AG04449 (cell line): Measurements from ENCODE around the gene DNAH17.

Experiments
- CTCF ChIA-PET: fragments of 350-600 bp; formaldehyde crosslinking; extraction: SDS; loops from one replicate; lab custom pipeline; 2021; ENCODE audit warnings: antibody characterized with exemption; lab: Yijun Ruan, JAX
- POLR2A ChIA-PET: fragments of 400-600, 350-600 bp; formaldehyde crosslinking; extraction: SDS; loops from one replicate; lab custom pipeline; 2020; ENCODE audit warnings: antibody characterized with exemption, inconsistent platforms; lab: Yijun Ruan, JAX
- DNase-seq: peaks from one replicate; pipeline ENCODE4 v3.0.0-alpha.2; 2010; ENCODE audit warnings: low read depth, low spot score
- H3K4me3 ChIP-seq: 2 replicates; pipeline ENCODE4 v1.5.1; 2011; ENCODE audit warnings: low read depth, mild to moderate bottlenecking, control low read depth, low read length
- TF ChIP-seq, protein P1 (sequence below): IDR thresholded peaks from one replicate; pipeline ENCODE4 v1.5.1; 2011; ENCODE audit warnings: mild to moderate bottlenecking, moderate library complexity, low read length, control low read depth, inconsistent platforms; ENCODE audit not compliant: insufficient read depth; ENCODE audit errors: missing control alignments

The DNAH17 gene

DNA sequence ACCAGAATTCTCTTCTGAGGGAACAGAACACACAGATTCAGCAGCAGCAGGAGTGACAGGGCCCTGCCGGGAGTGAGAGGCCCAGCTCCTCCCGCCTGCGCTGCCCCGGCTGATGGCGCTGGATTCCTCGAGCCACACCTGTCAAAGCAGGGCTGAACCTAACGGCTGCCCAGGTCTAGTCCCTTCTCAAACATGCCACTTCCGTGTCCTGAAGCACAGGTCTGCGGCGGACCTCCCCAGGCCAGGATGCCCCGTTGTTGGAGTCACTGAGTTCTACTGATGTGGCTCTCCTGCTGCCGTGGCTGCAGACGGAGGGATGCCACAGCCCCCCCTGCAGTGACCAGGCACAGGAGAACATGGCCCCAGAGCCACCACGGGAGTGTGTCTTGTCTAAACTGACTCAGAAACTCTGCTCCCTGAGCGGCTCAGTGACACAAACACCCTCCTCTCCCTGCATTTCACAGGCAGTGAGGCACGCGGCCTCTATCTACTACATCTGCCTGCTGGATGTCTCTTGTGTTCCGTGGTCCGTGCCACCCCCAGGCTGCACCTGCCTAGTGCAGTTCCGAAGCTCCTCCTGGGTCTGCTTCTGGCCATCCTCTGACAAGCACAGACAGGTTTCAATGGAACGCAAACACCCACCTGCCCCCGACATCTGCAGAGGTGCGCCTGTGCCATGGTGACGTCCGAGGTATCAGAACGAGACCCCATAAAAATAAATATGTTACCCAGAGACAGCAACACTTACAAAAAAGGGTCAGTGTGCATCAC, 44.7 kb upstream of the DNAH17 start:
- no peak for DNase-seq
- TF ChIP-seq, protein P1, sequence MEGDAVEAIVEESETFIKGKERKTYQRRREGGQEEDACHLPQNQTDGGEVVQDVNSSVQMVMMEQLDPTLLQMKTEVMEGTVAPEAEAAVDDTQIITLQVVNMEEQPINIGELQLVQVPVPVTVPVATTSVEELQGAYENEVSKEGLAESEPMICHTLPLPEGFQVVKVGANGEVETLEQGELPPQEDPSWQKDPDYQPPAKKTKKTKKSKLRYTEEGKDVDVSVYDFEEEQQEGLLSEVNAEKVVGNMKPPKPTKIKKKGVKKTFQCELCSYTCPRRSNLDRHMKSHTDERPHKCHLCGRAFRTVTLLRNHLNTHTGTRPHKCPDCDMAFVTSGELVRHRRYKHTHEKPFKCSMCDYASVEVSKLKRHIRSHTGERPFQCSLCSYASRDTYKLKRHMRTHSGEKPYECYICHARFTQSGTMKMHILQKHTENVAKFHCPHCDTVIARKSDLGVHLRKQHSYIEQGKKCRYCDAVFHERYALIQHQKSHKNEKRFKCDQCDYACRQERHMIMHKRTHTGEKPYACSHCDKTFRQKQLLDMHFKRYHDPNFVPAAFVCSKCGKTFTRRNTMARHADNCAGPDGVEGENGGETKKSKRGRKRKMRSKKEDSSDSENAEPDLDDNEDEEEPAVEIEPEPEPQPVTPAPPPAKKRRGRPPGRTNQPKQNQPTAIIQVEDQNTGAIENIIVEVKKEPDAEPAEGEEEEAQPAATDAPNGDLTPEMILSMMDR: no peak
- POLR2A ChIA-PET: interaction anchor here (0.6 kb wide), 1 partner anchor 31 kb away, joined by 3 read pairs; no protein-coding TSS in a partner anchor
- no peak overlapping the region for H3K4me3 ChIP-seq
- CTCF ChIA-PET: no interaction called here

DNA sequence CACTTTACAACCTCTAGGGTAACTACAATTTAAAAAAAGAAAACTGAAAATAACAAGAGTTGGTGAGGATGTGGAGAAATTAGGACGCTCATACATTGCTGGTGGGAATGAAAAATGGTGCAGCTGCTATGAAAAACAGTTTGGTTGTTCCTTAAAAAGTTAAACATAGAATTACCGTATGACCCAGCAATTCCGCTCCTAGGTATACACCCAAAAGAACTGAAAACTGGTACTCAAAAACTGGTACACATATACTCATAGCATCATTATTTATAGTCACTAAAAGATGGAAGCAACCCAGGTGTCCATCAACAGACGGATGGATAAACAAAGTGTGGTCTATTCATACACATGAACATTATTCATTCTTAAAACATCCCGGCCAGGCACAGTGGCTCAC, 42.9 kb upstream of the DNAH17 start:
- H3K4me3 ChIP-seq: no peak overlapping the region
- CTCF ChIA-PET: no interaction called here
- TF ChIP-seq, protein P1: no peak

DNA sequence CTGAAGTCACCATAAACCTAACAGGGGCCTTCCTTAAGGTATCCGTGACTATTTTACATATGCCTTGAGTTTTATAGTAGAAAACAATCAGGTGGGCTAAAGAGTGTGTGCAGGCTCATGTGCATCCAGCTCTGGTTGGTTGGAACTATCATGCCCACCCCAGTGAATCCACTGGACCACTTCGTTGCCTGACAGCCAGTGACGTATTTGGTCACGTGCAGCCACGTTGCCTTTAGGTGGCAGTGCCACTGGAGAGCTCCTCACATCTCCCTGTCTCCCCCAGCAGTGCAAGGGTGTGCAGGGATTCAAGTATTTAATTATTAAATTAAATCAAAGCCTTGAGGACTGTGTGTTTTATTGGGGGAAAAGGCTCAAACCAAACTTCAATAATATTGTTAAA, 42.1 kb upstream of the DNAH17 start:
- POLR2A ChIA-PET: no interaction called here
- no peak for DNase-seq
- CTCF ChIA-PET: interaction anchor here (0.8 kb wide), 1 partner anchor 9 kb away, joined by 3 read pairs; no protein-coding TSS in a partner anchor

More for the DNA sequence above, 42.9 kb upstream of the DNAH17 start:
- no peak for DNase-seq
- POLR2A ChIA-PET: no interaction called here

DNA sequence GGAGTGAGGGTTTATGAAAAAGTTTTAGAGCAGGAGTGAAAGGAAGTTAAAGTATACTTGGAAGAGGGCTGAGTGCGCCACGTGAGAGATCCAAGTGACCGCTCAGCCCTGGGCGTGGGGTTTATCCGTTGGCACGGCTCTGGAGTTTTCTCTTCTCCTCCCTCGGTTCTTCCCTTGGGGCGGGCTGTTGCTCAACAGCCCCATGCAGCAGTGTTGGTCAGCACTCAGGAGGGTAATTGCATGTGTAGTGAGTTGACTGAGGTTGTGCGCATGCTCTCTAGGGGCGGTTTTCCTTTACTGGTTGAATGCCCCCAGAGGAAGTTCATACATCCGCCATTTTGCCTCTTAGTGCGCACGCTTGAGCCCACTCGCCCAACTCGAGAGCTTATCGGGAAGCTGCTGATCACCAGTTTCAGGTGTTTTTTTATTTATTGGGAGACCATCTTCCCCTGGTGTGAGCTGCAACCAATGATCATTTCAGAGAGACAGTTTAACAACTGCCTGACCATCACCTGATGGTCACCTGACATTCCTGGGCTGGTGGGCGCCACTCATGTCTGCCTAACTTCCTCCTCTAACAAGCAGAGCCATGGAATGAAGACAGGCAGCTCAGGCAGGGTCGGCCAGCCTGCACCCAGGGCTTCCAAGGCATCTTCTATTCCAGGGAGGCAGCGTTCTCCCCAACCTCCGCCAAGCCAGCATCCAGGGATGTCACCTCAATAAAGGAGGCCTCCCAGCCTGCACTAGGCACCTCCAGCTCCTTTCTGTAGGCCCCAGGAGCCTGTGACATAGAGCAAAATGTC, 41.3 kb upstream of the DNAH17 start:
- TF ChIP-seq, protein P1: no peak
- ChIA-PET POLR2A (no interaction called here), CTCF (interaction anchor here (0.8 kb wide), 1 partner anchor 9 kb away, joined by 3 read pairs; no protein-coding TSS in a partner anchor)
- DNase-seq: no peak
- no peak overlapping the region for H3K4me3 ChIP-seq

More for the DNA sequence above, 42.1 kb upstream of the DNAH17 start:
- no peak overlapping the region for H3K4me3 ChIP-seq
- TF ChIP-seq, protein P1: no peak

DNA sequence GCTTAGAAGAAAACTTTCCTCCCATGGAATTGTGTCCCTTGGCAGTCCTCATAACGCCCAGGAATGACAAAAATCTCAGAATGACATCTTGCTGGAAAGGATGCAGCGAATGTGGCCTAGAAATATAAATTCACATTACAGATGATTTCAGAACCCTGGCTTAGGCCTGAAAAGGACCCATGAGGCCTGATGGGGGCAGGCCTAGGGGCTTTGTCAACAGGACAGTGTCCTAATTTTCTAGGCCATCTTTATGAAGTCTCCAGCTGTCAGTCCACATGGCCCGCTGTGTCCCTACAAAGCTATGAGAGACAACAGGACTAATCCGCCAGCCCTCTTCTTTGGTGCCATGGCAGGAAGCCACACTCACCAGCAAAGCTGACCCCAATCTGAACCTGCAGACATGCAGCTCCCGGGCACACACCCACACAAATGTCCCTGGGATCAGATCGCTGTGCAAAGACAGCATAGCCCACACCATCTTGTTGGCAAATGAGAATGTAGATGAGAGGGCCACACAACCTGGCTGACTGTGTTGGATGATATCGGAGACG, 40.4 kb upstream of the DNAH17 start:
- TF ChIP-seq, protein P1: no peak
- ChIA-PET POLR2A (no interaction called here), CTCF (interaction anchor here (0.6 to 0.8 kb wide), 4 partner anchors 10 to 40 kb away, joined by 3 read pairs; no protein-coding TSS in a partner anchor)
- DNase-seq: peak; percentile 10
- no peak overlapping the region for H3K4me3 ChIP-seq
